Adrenal gland (tissue), 12 donors: ENCODE data around the gene XIRP2. TPM values are rescaled to one million over a fixed set of nuclear protein-coding genes. Genes with fewer than 3 reads are reported as not detected.
"Not testable (repeated sequence)": the region's sequence is repeated elsewhere in the genome, so short reads cannot be mapped to it uniquely, and the experiment has no call there.

Experiments
- DNase-seq, 7 donors: peaks; one replicate each; pipeline ENCODE4 v3.0.0-alpha.2; 2019 to 2020
- H3K27ac ChIP-seq, 5 donors: fragments of 200-600 bp; sonication (generic) in 4 of 5; 1 replicate in 3 of 5; 2 replicates in 2 of 5; pipeline versions ENCODE4 v1.5.1 to v1.8.0; 2016 to 2020; ENCODE audit warnings: mild to moderate bottlenecking in 1 of 5
- H3K27me3 ChIP-seq: fragments of 200-600 bp; 2 replicates; pipeline ENCODE4 v1.8.0; 2021
- H3K36me3 ChIP-seq, 2 donors: fragments of 200-600 bp; replicated peaks in 1 of 2; 1 replicate in 1 of 2; 2 replicates in 1 of 2; pipeline versions ENCODE4 v1.5.1 to v1.8.0; 2018 to 2022
- H3K4me1 ChIP-seq, 2 donors: fragments of 200-600 bp; replicated peaks in 1 of 2; 1 replicate in 1 of 2; 2 replicates in 1 of 2; pipeline versions ENCODE4 v1.5.1 to v1.8.0; 2018 to 2021
- H3K4me3 ChIP-seq, 4 donors: fragments of 200-600 bp; sonication (generic) in 3 of 4; one replicate each; pipeline ENCODE4 v1.5.1; 2016 to 2018
- H3K9me3 ChIP-seq, 3 donors: fragments of 200-600 bp; sonication (generic) in 1 of 3; replicated peaks in 1 of 3; 1 replicate in 2 of 3; 2 replicates in 1 of 3; pipeline versions ENCODE4 v1.5.1 to v1.8.0; 2016 to 2021
- CTCF ChIP-seq, 6 experiments: fragments of 450-650 bp in 4 of 6; fragments of 200-600 bp in 2 of 6; sonication (generic) in 1 of 6; IDR thresholded peaks; 1 replicate in 5 of 6; 2 replicates in 1 of 6; pipeline versions ENCODE4 v1.5.1 to v1.8.0; 2016 to 2021; ENCODE audit warnings: antibody characterized with exemption in 6 of 6, mild to moderate bottlenecking in 2 of 6, moderate library complexity in 1 of 6
- POLR2A ChIP-seq, 2 donors: fragments of 450-650 bp; IDR thresholded peaks; one replicate each; pipeline ENCODE4 v1.6.1; 2017; ENCODE audit warnings: antibody characterized with exemption in 2 of 2, mild to moderate bottlenecking in 2 of 2, moderate library complexity in 1 of 2
- WGBS, 4 donors: extraction: QIAGEN DNeasy Blood & Tissue Kit in 2 of 4; methylation state at CpG; one replicate each; pipeline versions ENCODE4 v1.1.5 to v1.1.7; 2013 to 2017; 5-methylcytosine and 5-hydroxymethylcytosine counted together
- intact Hi-C, 2 donors: fragments of 100-400 bp; cut with DNase I; formaldehyde crosslinking; loops; one replicate each; pipeline versions ENCODE4 v1.14.1 to v1.15.0; 2022 to 2023
- polyA plus RNA-seq, 3 donors: library from polyadenylated mRNA; stranded (reverse); fragments of 200-250 nt in 2 of 3; fragments of 350-450 nt in 1 of 3; fragmentation: Illumina TruSeq in 1 of 3; extraction: RNeasy Lipid Tissue Mini Kit (QIAGEN cat#74804) in 1 of 3; gene quantifications; one replicate each; pipeline ENCODE4 v1.2.3, GENCODE V29; 2013 to 2014
- total RNA-seq, 9 donors: library from RNA; depleted of rRNA in 4 of 9; stranded (reverse); fragments of >200 nt in 4 of 9; fragments of 120-200 nt in 1 of 9; fragmentation: NEBNext Ultra II Directional in 1 of 9; extraction: Animal tissue kit (Norgen Biotek cat#: 25700) in 1 of 9; gene quantifications; one replicate each; pipeline versions ENCODE4 v1.1.0 to v1.2.4, GENCODE V29; 2013 to 2023
- donor health status: healthy with polysubstance abuse.
- donor health status: Bipolar disorder and iron deficiency.
- donor health status: DM: yes; HTN: yes; CAD: no.
- donor health status: DM: no; HTN: no; CAD: no.
- donor health status: DM: no; HTN: no; CAD: no.
- donor health status: DM: yes; HTN: yes; CAD: no.

The XIRP2 gene
- total and polyA plus RNA-seq, 12 donors = 0.06 to 1.3 (median 0.17) TPM; not detected in 7

- Histone ChIP-seq H3K27ac (no peak overlapping the region), H3K9me3 (no peaks in the 10 kb centered on the region), H3K36me3 (no peaks in the 10 kb centered on the region), H3K27me3 (no peaks in the 10 kb centered on the region), H3K4me3 (no peak overlapping the region), H3K4me1 (no peaks in the 10 kb centered on the region)
- TF ChIP-seq CTCF (IDR thresholded peaks at IDR 0.05) (no peak), POLR2A (IDR thresholded peaks at IDR 0.05) (no peak)
- DNase-seq = no peak
- 84 to 91% (median 86%) methylated on average over 10 of the region's 10 CpGs for WGBS, 4 donors
- intact Hi-C loops = no loop called here
Measured at GRCh38 chr2:167059173-167059572, 170.9 kb downstream of the XIRP2 start.

- TF ChIP-seq CTCF (IDR thresholded peaks at IDR 0.05) = no peak
- no peak for TF ChIP-seq POLR2A (IDR thresholded peaks at IDR 0.05)
- no peak for DNase-seq
- no peaks in the 10 kb centered on the region for H3K9me3 ChIP-seq
- no peaks in the 10 kb centered on the region for H3K36me3 ChIP-seq
- 69 to 79% (median 74%) methylated on average over 1 of the region's 1 CpG for WGBS, 4 donors
- no peaks in the 10 kb centered on the region for H3K4me1 ChIP-seq
- no peak overlapping the region for H3K27ac ChIP-seq
- no peak overlapping the region for H3K4me3 ChIP-seq
- no peaks in the 10 kb centered on the region for H3K27me3 ChIP-seq
- intact Hi-C loops = no loop called here
Measured at GRCh38 chr2:167069855-167070254, 181.6 kb downstream of the XIRP2 start.

GRCh38 chr2:167075708-167076107, 187.4 kb downstream of the XIRP2 start:
- H3K27ac ChIP-seq, DNase-seq, H3K4me1 ChIP-seq, H3K9me3 ChIP-seq, H3K36me3 ChIP-seq, H3K4me3 ChIP-seq, intact Hi-C loops, H3K27me3 ChIP-seq: not testable (repeated sequence)
- WGBS, 4 donors = 89 to 98% (median 92%) methylated on average over 8 of the region's 8 CpGs

GRCh38 chr2:167098931-167099330, 210.7 kb downstream of the XIRP2 start:
- DNase-seq, H3K27ac ChIP-seq, intact Hi-C loops, H3K4me1 ChIP-seq, H3K9me3 ChIP-seq, H3K36me3 ChIP-seq, H3K4me3 ChIP-seq, H3K27me3 ChIP-seq: not testable (repeated sequence)
- 76 to 85% (median 78%) methylated on average over 2 to 3 of the region's 3 CpGs; no CpG with 5 or more reads in 1 of the 4 donors for WGBS, 4 donors

- H3K27me3 ChIP-seq = no peaks in the 10 kb centered on the region
- H3K36me3 ChIP-seq = no peaks in the 10 kb centered on the region
- intact Hi-C loops = no loop called here
- H3K9me3 ChIP-seq = no peaks in the 10 kb centered on the region
- peak in 1 of 7 donors; percentile 1 for DNase-seq
- no peaks in the 10 kb centered on the region for H3K4me1 ChIP-seq
- no peak overlapping the region for H3K4me3 ChIP-seq
- H3K27ac ChIP-seq = no peak overlapping the region
- TF ChIP-seq CTCF (IDR thresholded peaks at IDR 0.05) = no peak
- no peak for TF ChIP-seq POLR2A (IDR thresholded peaks at IDR 0.05)
- 32 to 49% (median 39%) methylated on average over 2 of the region's 2 CpGs for WGBS, 4 donors
Measured at GRCh38 chr2:167100506-167100905, 212.2 kb downstream of the XIRP2 start.
